Progenitor cell of endocrine pancreas (in vitro differentiated cells): ENCODE data around the gene PRODH2. TPM values are rescaled to one million over a fixed set of nuclear protein-coding genes. Genes with fewer than 3 reads are reported as not detected.

Experiments used
- DNase-seq: peaks from one replicate; pipeline ENCODE4 v3.0.0; 2021; ENCODE audit warnings: low spot score; ENCODE audit not compliant: unreplicated experiment
- H3K27ac Mint-ChIP-seq: 2 replicates; pipeline ENCODE4 v1.8.0; 2021; ENCODE audit warnings: mild to moderate bottlenecking, moderate library complexity, mixed read lengths
- H3K27me3 Mint-ChIP-seq: 2 replicates; pipeline ENCODE4 v1.8.0; 2021; ENCODE audit warnings: mixed read lengths
- H3K36me3 Mint-ChIP-seq: 2 replicates; pipeline ENCODE4 v1.8.0; 2022; ENCODE audit warnings: mixed read lengths; ENCODE audit not compliant: insufficient read depth
- H3K4me1 Mint-ChIP-seq: 2 replicates; pipeline ENCODE4 v1.8.0; 2021; ENCODE audit warnings: low read depth, mixed read lengths
- H3K4me3 Mint-ChIP-seq: 2 replicates; pipeline ENCODE4 v1.8.0; 2021; ENCODE audit warnings: low read depth, mild to moderate bottlenecking, moderate library complexity, mixed read lengths
- H3K9me3 Mint-ChIP-seq: 2 replicates; pipeline ENCODE4 v1.8.0; 2021; ENCODE audit warnings: low read depth, mixed read lengths
- total RNA-seq: library from RNA; stranded (reverse); gene quantifications from 2 replicates; pipeline ENCODE4 v1.2.1, GENCODE V29; 2021
- TF ChIP-seq, protein P1 (sequence below): fragments of 200-600 bp; sonication (generic); IDR thresholded peaks from one replicate; pipeline ENCODE4 v1.5.0; 2021; ENCODE audit warnings: antibody characterized with exemption, mild to moderate bottlenecking; ENCODE audit not compliant: unreplicated experiment

Gene PRODH2
- total RNA-seq, 1 donor from 2014 or later: 5.3 TPM

DNA sequence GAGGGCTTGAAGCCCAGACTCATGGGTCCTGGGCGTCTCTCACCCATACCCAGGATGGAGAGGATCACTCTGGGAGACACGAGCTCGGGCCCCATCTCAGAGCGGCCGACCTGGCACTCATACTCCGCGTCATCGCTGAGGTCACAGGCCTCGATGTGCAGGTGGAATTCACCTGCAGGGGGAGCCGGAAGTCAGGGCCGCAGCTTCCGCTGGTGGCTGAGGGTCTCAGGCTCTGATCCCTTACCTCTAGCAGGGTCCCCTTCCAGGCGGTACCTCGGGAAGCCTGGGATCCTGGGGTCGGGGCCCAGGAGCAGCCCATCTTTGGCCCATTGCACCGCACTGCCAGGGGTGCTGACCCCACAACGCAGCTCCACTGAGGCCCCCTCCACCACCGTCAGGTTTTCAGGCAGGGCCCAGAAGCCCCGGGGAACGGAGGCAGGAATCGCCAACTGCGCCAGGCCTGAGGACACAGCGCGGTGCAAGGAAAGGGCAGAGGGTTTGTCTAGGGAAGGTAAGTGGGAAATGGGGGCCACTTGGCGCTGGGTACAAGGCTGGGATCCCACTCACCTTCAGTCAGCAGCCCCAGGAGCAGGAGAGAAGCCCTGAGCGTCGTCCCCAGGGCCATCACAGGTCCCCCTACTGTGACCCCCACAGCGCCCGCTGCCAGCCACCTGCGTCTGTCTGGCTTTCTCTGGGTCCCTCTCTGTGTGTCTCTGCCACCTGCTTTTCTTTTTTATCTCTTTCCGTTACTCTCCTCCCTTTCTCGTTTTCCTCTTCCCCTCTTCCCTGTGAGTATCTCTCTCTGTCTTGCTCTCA, 38.8 kb upstream of the PRODH2 start:
- Mint-ChIP-seq H3K9me3 (no peaks in the 10 kb centered on the region), H3K27ac (peak overlapping the region; percentile 47), H3K4me1 (peaks cover 32% of the 10 kb centered on the region), H3K36me3 (no peaks in the 10 kb centered on the region), H3K4me3 (peak overlapping the region; percentile 33), H3K27me3 (peaks cover 24% of the 10 kb centered on the region)
- no peak for DNase-seq
- TF ChIP-seq, protein P1, sequence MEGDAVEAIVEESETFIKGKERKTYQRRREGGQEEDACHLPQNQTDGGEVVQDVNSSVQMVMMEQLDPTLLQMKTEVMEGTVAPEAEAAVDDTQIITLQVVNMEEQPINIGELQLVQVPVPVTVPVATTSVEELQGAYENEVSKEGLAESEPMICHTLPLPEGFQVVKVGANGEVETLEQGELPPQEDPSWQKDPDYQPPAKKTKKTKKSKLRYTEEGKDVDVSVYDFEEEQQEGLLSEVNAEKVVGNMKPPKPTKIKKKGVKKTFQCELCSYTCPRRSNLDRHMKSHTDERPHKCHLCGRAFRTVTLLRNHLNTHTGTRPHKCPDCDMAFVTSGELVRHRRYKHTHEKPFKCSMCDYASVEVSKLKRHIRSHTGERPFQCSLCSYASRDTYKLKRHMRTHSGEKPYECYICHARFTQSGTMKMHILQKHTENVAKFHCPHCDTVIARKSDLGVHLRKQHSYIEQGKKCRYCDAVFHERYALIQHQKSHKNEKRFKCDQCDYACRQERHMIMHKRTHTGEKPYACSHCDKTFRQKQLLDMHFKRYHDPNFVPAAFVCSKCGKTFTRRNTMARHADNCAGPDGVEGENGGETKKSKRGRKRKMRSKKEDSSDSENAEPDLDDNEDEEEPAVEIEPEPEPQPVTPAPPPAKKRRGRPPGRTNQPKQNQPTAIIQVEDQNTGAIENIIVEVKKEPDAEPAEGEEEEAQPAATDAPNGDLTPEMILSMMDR: peak; percentile 62

DNA sequence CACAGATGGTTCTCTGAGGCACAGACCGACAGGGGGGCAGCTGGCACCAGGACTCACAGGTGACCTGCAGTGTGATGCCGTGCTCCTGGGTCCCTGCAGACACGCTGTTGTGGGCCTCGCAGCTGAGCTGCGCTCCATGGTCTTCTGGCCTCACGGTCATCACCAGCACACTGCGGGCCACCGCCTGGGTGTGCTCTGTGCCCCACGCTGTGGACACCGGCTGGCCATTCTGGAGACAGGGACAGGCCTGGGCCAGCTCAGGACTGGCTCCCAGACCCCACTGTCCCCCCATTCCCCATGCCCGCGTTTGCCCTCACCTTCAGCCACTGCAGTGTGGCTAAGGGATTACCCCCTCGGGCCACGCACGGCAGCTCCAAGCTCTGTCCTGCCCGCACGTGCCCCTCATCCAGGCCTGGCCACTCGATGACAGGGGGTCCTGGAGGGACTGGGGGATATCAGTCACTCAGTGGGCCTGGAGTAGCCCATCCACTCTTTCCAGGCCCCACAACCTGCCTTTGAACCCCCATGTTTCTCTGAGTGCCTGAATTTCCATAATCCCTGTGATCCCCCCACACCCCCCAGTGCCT, 36.4 kb upstream of the PRODH2 start:
- no peaks in the 10 kb centered on the region for H3K36me3 Mint-ChIP-seq
- TF ChIP-seq, protein P1: no peak
- H3K9me3 Mint-ChIP-seq: no peaks in the 10 kb centered on the region
- H3K27ac Mint-ChIP-seq: no peak overlapping the region
- DNase-seq: no peak
- H3K4me1 Mint-ChIP-seq: peaks cover 32% of the 10 kb centered on the region
- peaks cover 40% of the 10 kb centered on the region for H3K27me3 Mint-ChIP-seq
- no peak overlapping the region for H3K4me3 Mint-ChIP-seq

DNA sequence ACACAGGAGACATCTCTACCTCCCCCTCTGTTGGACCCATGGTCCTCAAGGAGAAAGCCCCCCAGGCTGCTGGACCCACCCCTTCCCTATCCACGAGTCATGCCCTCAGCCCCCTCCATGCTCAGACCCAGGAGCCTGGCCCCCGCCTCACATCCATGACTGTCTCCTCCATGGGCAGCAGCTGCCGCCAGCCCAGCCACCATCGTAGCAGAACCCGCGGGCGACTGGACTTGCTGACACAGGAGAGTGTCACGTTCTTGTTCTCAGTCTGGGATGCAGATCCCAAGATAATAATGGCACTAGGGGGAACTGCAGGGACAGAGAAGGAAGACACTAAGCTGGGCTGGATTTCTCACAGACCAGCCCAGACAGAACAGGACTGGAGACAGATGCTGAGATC, 35.8 kb upstream of the PRODH2 start:
- Mint-ChIP-seq H3K36me3 (no peaks in the 10 kb centered on the region), H3K27me3 (peaks cover 45% of the 10 kb centered on the region)
- DNase-seq: no peak

DNA sequence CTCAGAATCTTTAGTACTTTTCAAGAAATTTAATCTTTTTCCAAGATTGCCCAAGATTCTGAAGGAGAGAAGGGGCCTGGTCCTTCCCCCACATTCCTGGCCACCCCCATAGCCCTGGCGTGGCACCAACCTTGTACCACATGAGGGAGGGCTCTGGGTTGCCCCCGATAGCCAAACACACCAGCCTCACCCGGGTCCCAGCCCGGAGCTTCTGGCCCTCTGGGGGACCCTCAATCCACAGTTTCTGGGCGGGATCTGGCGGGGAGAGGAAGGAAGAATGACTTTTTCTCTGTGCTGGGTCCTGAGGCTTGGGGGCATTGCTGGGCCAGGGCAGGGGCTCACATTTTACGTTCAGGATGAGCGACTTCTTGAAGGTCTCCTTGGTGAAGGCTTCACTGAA, 35.3 kb upstream of the PRODH2 start:
- TF ChIP-seq, protein P1: no peak
- DNase-seq: no peak
- no peak overlapping the region for H3K27ac Mint-ChIP-seq
- H3K27me3 Mint-ChIP-seq: peaks cover 51% of the 10 kb centered on the region
- no peaks in the 10 kb centered on the region for H3K36me3 Mint-ChIP-seq
- H3K9me3 Mint-ChIP-seq: no peaks in the 10 kb centered on the region
- peaks cover 29% of the 10 kb centered on the region for H3K4me1 Mint-ChIP-seq
- no peak overlapping the region for H3K4me3 Mint-ChIP-seq

More for the DNA sequence above, 35.8 kb upstream of the PRODH2 start:
- TF ChIP-seq, protein P1: no peak
- Mint-ChIP-seq H3K4me1 (peaks cover 32% of the 10 kb centered on the region), H3K9me3 (no peaks in the 10 kb centered on the region), H3K4me3 (no peak overlapping the region), H3K27ac (no peak overlapping the region)

DNA sequence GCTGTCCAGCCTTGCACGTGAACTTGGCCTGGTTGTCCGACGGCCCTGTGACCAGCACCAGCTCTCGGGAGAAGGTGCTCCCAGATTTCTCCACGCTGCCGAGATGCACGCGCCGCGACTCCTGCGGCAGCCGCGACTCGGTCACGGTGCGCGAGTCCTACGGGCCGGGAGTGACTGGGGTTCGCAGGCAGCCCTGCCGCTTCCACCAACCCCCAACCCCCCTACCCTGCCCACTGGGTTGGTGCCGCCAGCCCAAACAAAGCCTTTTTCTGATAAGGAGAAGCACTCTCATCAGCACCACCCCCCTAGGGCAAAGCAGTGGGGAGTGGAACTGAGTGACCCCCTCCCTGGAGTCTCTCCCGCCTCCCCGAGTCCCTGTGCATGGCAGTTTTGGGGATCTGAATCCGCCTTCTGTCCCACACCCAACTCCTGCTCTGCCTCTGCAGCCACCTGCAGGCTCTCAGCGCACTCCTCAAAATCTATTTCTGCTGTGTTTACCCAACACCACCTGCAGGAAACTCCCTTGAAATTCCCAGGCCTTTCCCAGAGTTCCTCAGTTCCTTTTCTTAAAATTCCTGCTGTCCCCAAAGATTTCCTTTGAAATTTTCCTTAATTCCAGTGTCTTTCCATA, 33.5 kb upstream of the PRODH2 start:
- TF ChIP-seq, protein P1: no peak
- DNase-seq: no peak
- Mint-ChIP-seq H3K9me3 (no peaks in the 10 kb centered on the region), H3K27ac (peak overlapping the region; percentile 87), H3K4me1 (peaks cover 21% of the 10 kb centered on the region), H3K4me3 (peak overlapping the region; percentile 61), H3K36me3 (peaks cover 2% of the 10 kb centered on the region), H3K27me3 (peaks cover 65% of the 10 kb centered on the region)
